Activated CD4-positive, alpha-beta T cell treated with anti-CD3 and anti-CD28 coated beads for 1 hour (primary cell): ENCODE results near the gene MRGPRF.

ENCODE experiments used
- DNase-seq: peaks from one replicate; pipeline ENCODE4 v3.0.0-alpha.2; 2020

Gene MRGPRF

GRCh38 chr11:69050592-69051380, 37.7 kb upstream of the MRGPRF start:
- DNase-seq = no peak

- no peak for DNase-seq
These were observed 36.4 kb upstream of the MRGPRF start for GRCh38 chr11:69049490-69049867.

GRCh38 chr11:69048694-69049489, 35.8 kb upstream of the MRGPRF start, which contains the start of gene TPCN2:
TSS of gene TPCN2 (plus strand) at chr11:69048932. CDS start at chr11:69048998, 66 bp downstream.
- peak; percentile 87 for DNase-seq

- no peak for DNase-seq
These were observed 35.1 kb upstream of the MRGPRF start for GRCh38 chr11:69048031-69048693.

- DNase-seq = no peak
These were observed 31.3 kb upstream of the MRGPRF start for GRCh38 chr11:69044111-69045013.

GRCh38 chr11:69041516-69041915, 28.5 kb upstream of the MRGPRF start:
- DNase-seq = no peak

GRCh38 chr11:69040581-69041260, 27.7 kb upstream of the MRGPRF start:
- no peak for DNase-seq

GRCh38 chr11:69040051-69040450, 27.0 kb upstream of the MRGPRF start:
- no peak for DNase-seq

- no peak for DNase-seq
These were observed 26.5 kb upstream of the MRGPRF start for GRCh38 chr11:69039501-69039900.

GRCh38 chr11:69037544-69037943, 24.5 kb upstream of the MRGPRF start:
- no peak for DNase-seq

GRCh38 chr11:69037074-69037473, 24.0 kb upstream of the MRGPRF start:
- no peak for DNase-seq

GRCh38 chr11:69035946-69036340, 22.9 kb upstream of the MRGPRF start:
- no peak for DNase-seq

GRCh38 chr11:69035150-69035945, 22.3 kb upstream of the MRGPRF start:
- no peak for DNase-seq

GRCh38 chr11:69034123-69034867, 21.2 kb upstream of the MRGPRF start:
- DNase-seq = no peak

- no peak for DNase-seq
These were observed 20.4 kb upstream of the MRGPRF start for GRCh38 chr11:69033431-69033830.

- DNase-seq = no peak
These were observed 19.8 kb upstream of the MRGPRF start for GRCh38 chr11:69032833-69033232.

- DNase-seq = no peak
These were observed 17.3 kb upstream of the MRGPRF start for GRCh38 chr11:69030301-69030700.

GRCh38 chr11:69027704-69028372, 14.8 kb upstream of the MRGPRF start:
- no peak for DNase-seq

- DNase-seq = no peak
These were observed 11.5 kb upstream of the MRGPRF start for GRCh38 chr11:69024509-69024908.

- DNase-seq = no peak
These were observed 9.2 kb upstream of the MRGPRF start for GRCh38 chr11:69022260-69022659.
